IPS-18a (cell line): ENCODE data around the gene PLCG1.

ENCODE experiments used
- H3K27ac ChIP-seq: one replicate; pipeline ENCODE4 v1.5.1; 2013; ENCODE audit warnings: low read length
- H3K27me3 ChIP-seq: one replicate; pipeline ENCODE4 v1.6.1; 2013; ENCODE audit warnings: mild to moderate bottlenecking, low read length; ENCODE audit not compliant: control insufficient read depth, insufficient read depth
- H3K36me3 ChIP-seq: one replicate; pipeline ENCODE4 v1.6.1; 2013; ENCODE audit warnings: low read depth, low read length; ENCODE audit not compliant: control insufficient read depth
- H3K4me1 ChIP-seq: one replicate; pipeline ENCODE4 v1.6.1; 2013; ENCODE audit warnings: low read depth, low read length; ENCODE audit not compliant: control insufficient read depth
- H3K4me3 ChIP-seq: one replicate; pipeline ENCODE4 v1.5.1; 2013; ENCODE audit warnings: low read length
- H3K9ac ChIP-seq: one replicate; pipeline ENCODE4 v1.6.1; 2013; ENCODE audit warnings: mild to moderate bottlenecking, low read length, moderate library complexity
- H3K9me3 ChIP-seq: one replicate; pipeline ENCODE4 v1.6.1; 2013; ENCODE audit warnings: low read depth, low read length; ENCODE audit not compliant: control insufficient read depth

PLCG1 gene

DNA sequence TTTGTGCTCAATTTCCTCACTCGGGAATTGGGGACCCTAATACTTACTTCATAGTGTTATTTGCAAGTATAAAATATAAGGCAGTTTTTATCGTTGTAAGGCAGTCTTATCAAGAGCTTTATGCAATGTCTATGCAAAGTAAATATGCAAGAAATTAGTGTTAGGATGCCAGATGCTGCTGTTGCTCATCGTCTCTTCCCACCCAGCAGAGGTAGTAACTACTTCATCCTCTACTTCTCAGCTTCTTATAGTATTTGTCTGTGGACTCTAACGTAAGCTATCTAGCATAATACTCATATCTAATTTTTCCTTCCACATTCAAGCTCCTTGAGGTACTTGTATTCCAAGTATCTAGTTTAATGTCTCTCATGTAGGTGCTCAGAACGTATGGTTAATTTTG lies 11.6 kb downstream of the PLCG1 start:
- H3K4me1 ChIP-seq, result peaks cover 5% of the 10 kb centered on the region
- no peaks in the 10 kb centered on the region for H3K27me3 ChIP-seq
- H3K36me3 ChIP-seq, result peaks cover 4% of the 10 kb centered on the region
- no peak overlapping the region for H3K27ac ChIP-seq
- H3K9ac ChIP-seq, result no peak overlapping the region
- H3K9me3 ChIP-seq, result no peaks in the 10 kb centered on the region
- H3K4me3 ChIP-seq, result no peak overlapping the region

DNA sequence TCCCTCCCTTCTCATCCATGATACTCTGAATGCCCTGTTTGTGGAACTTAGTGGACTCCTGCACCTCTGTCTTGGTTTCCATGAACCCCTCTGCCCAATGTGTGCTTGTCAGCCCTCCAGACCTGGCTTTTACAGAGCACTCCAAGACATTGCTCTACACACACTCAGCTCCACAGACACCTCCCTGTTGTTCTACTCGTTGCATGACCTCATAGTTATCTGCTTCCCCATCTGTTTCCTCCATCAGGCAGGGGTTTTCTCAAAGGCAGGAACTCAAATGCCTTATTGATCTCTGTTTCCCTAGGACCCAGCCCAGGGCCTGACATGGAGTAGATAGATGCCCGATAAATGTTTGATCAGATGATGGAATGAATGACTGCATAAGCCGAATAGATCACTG lies 13.3 kb downstream of the PLCG1 start:
- Histone ChIP-seq H3K27me3 (no peaks in the 10 kb centered on the region), H3K27ac (no peak overlapping the region), H3K9me3 (no peaks in the 10 kb centered on the region), H3K4me3 (no peak overlapping the region), H3K36me3 (no peaks in the 10 kb centered on the region), H3K4me1 (peaks cover 5% of the 10 kb centered on the region), H3K9ac (no peak overlapping the region)

DNA sequence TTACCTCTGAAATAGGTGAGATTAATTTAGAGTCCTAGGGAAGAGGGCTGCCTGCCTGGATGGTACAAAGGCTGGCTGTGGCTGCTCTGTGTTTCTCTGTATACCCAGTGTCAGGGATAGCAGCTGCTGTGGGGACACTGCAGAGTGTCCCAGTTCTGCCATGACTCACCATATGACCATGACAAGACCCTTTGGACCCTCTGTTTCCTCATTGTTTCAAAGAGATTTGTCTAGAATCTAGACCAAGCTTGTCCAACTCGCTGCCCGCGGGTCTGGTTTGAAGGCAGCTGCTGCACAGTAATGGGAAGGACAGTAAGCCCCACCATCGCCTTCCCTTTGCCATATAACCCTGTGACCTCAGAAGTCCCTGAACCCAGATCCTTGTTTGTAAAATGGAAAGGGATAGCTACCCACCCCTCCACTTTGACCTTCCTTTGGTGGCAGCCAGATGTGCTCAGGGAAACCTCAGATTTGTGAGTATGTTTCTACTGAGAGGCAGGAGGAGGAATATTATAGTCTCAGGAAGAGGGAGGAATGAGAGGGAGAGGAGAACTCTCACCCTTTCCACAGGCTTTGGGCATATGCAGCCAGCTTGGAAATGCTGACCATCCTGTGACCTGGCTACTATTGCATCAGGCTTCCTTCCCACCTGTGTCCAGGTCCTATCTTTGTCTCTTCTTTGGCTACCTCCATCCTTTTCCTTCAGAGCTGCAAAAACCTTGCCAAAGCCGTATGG lies 14.0 kb downstream of the PLCG1 start:
- H3K36me3 ChIP-seq, result no peaks in the 10 kb centered on the region
- H3K9me3 ChIP-seq, result no peaks in the 10 kb centered on the region
- peaks cover 5% of the 10 kb centered on the region for H3K4me1 ChIP-seq
- H3K4me3 ChIP-seq, result no peak overlapping the region
- no peak overlapping the region for H3K9ac ChIP-seq
- H3K27ac ChIP-seq, result no peak overlapping the region
- H3K27me3 ChIP-seq, result no peaks in the 10 kb centered on the region

GRCh38 chr20:41152108-41152757 lies 14.9 kb downstream of the PLCG1 start:
- H3K27me3 ChIP-seq, result no peaks in the 10 kb centered on the region
- H3K27ac ChIP-seq, result no peak overlapping the region
- H3K4me3 ChIP-seq, result no peak overlapping the region
- H3K4me1 ChIP-seq, result peaks cover 5% of the 10 kb centered on the region
- H3K9ac ChIP-seq, result no peak overlapping the region
- no peaks in the 10 kb centered on the region for H3K36me3 ChIP-seq
- no peaks in the 10 kb centered on the region for H3K9me3 ChIP-seq

GRCh38 chr20:41154436-41155176 lies 17.3 kb downstream of the PLCG1 start:
- Histone ChIP-seq H3K27me3 (no peaks in the 10 kb centered on the region), H3K9me3 (no peaks in the 10 kb centered on the region), H3K27ac (no peak overlapping the region), H3K4me3 (no peak overlapping the region), H3K36me3 (peaks cover 6% of the 10 kb centered on the region), H3K9ac (no peak overlapping the region), H3K4me1 (peaks cover 5% of the 10 kb centered on the region)

GRCh38 chr20:41155261-41155660 lies 17.9 kb downstream of the PLCG1 start:
- Histone ChIP-seq H3K36me3 (peaks cover 10% of the 10 kb centered on the region), H3K9me3 (no peaks in the 10 kb centered on the region), H3K27me3 (no peaks in the 10 kb centered on the region), H3K27ac (no peak overlapping the region), H3K9ac (no peak overlapping the region), H3K4me1 (peaks cover 5% of the 10 kb centered on the region), H3K4me3 (no peak overlapping the region)

GRCh38 chr20:41158082-41158625 lies 20.8 kb downstream of the PLCG1 start:
- Histone ChIP-seq H3K27me3 (no peaks in the 10 kb centered on the region), H3K4me1 (no peaks in the 10 kb centered on the region), H3K36me3 (peaks cover 33% of the 10 kb centered on the region), H3K27ac (no peak overlapping the region), H3K4me3 (no peak overlapping the region), H3K9me3 (no peaks in the 10 kb centered on the region), H3K9ac (no peak overlapping the region)

DNA sequence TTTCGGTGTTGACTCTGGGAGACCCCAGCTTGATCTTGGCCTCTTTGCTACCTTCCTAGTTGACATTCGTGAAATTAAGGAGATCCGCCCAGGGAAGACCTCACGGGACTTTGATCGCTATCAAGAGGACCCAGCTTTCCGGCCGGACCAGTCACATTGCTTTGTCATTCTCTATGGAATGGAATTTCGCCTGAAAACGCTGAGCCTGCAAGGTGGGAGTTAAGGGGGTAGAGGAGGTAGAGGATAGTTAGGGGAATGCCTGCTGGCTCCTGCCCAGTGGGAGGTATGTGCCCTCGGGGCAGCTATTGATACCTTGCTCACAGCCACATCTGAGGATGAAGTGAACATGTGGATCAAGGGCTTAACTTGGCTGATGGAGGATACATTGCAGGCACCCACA lies 22.2 kb downstream of the PLCG1 start:
- no peaks in the 10 kb centered on the region for H3K27me3 ChIP-seq
- H3K27ac ChIP-seq, result no peak overlapping the region
- no peaks in the 10 kb centered on the region for H3K9me3 ChIP-seq
- no peak overlapping the region for H3K4me3 ChIP-seq
- no peak overlapping the region for H3K9ac ChIP-seq
- no peaks in the 10 kb centered on the region for H3K4me1 ChIP-seq
- H3K36me3 ChIP-seq, result peaks cover 47% of the 10 kb centered on the region

GRCh38 chr20:41160686-41161085 lies 23.3 kb downstream of the PLCG1 start:
- H3K9me3 ChIP-seq, result no peaks in the 10 kb centered on the region
- H3K27me3 ChIP-seq, result no peaks in the 10 kb centered on the region
- H3K36me3 ChIP-seq, result peaks cover 58% of the 10 kb centered on the region
- no peak overlapping the region for H3K9ac ChIP-seq
- H3K4me1 ChIP-seq, result no peaks in the 10 kb centered on the region
- no peak overlapping the region for H3K4me3 ChIP-seq
- no peak overlapping the region for H3K27ac ChIP-seq

GRCh38 chr20:41161886-41162285 lies 24.5 kb downstream of the PLCG1 start:
- H3K36me3 ChIP-seq, result peaks cover 70% of the 10 kb centered on the region
- no peaks in the 10 kb centered on the region for H3K4me1 ChIP-seq
- no peak overlapping the region for H3K9ac ChIP-seq
- no peak overlapping the region for H3K4me3 ChIP-seq
- H3K27ac ChIP-seq, result no peak overlapping the region
- H3K27me3 ChIP-seq, result no peaks in the 10 kb centered on the region
- H3K9me3 ChIP-seq, result no peaks in the 10 kb centered on the region

GRCh38 chr20:41162396-41162795 lies 25.1 kb downstream of the PLCG1 start:
- peaks cover 75% of the 10 kb centered on the region for H3K36me3 ChIP-seq

More at GRCh38 chr20:41162396-41162795, 25.1 kb downstream of the PLCG1 start:
- no peaks in the 10 kb centered on the region for H3K4me1 ChIP-seq
- no peaks in the 10 kb centered on the region for H3K27me3 ChIP-seq
- no peak overlapping the region for H3K9ac ChIP-seq
- no peaks in the 10 kb centered on the region for H3K9me3 ChIP-seq
- H3K4me3 ChIP-seq, result no peak overlapping the region
- H3K27ac ChIP-seq, result no peak overlapping the region
